HG03039 (cell line): ENCODE results near the gene RTF1.

ENCODE experiments used
- ATAC-seq: cut with Tn5 transposase; IDR thresholded peaks from one replicate; pipeline ENCODE4 v1.9.1; 2021; ENCODE audit warnings: mild to moderate bottlenecking, moderate library complexity; ENCODE audit not compliant: unreplicated experiment

RTF1 gene

DNA sequence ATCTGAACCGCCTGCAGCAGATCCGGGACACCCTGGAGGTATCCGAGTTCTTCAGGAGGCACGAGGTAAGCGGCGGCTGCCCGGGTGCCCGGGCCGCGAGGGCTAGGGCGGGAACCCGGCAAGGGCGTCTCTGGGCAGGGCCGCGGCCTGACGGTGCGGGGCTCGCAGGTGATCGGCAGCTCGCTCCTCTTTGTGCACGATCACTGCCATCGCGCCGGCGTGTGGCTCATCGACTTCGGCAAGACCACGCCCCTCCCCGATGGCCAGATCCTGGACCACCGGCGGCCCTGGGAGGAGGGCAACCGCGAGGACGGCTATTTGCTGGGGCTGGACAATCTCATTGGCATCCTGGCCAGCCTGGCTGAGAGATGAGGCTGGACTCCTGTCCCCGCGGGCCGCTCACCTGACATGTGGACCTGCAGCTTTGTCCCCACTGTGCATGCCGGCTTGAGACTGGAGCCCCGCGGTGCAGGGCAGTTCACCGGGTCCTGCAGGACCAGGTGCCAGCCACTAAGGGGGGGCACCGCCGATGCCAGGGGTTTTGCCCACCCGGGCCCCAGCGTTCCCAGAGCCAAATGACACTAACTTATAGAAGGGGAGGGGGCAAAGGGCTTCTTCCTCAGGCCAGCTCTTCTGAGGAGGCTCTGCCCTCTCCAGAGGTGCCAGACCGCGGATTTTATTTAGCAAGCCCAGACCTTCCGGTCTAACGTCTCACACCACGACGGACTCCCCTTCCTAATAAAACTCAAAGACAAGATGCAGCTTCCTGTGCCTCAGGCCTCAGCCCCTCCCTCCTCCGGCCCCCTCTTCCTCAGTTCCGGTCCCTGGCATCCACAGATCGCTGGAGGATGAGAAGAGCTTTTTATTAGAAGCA is 86.1 kb downstream of the RTF1 start:
- no peak for ATAC-seq

DNA sequence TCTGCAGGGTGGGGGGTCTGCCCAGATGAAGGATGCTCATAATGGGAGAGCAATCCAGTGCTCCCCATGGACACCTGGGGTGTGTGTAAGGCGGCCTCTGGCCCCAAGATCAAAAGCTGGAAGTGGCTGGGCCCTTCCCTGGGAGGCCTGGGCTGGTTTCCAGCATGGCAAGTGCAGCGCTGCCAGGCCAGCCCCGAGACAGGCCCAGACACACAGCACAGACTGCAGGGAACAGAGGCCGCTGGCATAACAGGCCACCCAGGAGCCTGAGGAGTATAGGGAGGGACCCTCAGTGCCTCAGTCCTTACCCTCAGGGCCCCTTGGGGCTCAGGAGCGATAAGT is 86.7 kb downstream of the RTF1 start:
- ATAC-seq = no peak

DNA sequence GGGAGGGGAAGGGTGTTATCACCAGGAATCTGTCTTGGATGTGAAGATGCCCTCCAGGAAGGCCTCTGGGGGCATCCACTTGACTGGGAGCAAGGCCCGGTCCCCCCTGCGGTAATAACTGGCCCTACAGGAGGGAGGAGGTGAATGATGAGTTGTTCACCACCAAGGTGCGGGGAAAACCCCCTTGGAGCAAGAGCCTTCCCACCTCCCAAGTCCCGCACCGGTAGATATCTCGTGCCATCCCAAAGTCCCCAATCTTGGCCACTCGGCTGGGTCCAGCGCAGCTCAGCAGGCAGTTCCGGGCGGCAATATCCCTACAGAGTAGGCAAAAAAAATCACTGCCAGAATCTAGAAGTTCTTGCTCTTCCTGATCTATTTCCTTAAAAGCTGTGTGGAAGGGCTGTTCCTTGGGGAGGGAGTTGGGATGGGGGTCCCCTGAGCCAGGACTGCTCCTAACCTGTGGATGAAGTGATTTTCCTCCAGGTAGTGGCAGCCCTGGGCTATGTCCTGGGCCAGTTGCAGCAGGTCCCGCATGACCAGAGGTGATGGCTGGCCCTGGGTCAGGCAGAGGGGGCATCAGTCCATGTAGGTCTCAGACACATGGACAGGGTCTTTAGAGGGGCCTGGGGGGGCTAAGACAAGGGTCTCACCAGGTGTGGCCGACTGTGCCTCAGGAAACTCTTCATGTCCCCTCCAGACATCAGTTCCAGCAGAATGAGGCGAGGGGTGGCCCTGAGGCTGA is 88.0 kb downstream of the RTF1 start:
- no peak for ATAC-seq

DNA sequence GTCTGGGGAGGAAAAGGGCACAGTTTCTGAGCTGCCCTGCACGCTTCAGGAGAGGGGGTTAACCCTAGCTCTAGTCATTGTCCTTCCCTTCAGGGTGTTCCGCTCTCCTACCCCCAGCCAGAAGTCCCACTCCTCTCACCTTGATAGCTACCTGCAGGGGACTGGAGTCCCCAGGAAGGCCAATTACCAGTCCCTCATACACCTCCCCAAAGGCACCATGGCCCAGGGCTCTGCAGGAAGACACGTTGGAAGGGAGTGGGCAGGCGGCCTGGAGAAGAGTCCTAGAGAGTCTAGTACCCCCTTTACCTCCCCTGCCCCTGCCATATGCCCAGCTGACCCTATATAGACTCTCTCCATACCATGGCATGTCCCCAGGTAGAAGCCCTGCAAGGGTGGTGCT is 88.9 kb downstream of the RTF1 start:
- no peak for ATAC-seq

DNA sequence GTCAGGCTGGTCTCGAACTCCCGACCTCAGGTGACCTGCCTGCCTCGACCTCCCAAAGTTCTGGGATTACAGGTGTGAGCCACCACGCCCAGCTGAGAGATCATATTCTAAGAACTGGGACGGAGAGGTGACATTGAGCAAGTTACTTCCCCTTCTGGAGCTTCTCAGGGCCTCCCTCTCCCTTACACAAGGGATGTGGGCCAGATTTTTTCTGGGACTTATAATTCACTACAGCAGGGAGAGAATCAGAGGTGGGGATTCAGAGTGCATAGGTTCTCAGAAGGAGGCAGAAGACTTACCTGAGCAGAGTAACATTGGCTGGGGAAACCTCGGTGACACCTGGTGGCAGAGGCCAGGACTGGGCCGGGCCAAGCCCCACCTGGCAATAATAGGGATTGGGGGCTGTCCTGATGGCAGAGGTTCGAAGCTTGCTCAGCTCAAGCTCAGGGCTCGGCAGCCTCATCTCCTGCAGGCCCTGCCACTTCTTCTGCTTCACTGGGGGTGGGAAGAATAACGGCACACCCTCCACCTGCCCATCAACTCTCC is 90.0 kb downstream of the RTF1 start:
- ATAC-seq = no peak

DNA sequence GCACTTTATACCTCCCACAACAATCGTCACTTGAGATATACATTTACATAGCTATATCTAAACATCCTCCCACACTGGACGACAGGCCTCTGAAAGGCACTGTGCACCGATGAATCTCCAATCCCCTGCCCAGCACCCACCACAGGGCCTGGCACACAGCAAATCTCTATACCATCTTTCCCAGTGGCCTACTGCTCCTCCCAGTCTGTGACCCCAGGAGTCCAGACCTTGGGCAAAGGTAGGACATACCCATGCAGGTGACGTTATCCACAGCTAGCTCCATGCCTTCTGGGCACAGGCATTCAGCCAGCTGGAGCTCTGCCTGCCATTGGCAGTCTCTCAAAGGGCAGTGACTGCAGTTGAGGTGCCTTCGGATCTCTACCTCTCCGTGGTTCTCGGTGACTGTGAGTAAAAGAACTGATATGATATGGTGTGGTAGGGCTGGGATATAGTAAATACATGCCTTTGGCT is 91.0 kb downstream of the RTF1 start:
- no peak for ATAC-seq

DNA sequence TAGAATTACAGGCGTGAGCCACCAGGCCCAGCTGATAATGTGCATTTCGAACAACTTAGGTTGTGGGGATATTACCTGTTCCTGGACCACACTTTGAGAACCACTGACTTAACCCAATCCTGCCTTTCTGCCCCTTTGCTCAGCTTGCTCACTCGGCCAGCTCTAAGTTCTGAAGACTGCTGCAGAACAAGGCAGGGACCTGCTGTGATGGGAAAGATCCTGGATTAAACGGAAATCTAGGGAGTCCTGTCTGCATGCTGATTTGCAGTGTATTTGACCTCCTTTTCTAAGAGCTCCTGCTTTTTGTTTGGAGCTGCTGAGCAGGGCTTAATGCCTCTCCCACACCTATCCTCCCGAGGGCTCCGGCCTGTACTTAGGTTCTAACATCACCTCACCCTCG is 93.8 kb downstream of the RTF1 start:
- ATAC-seq = no peak

DNA sequence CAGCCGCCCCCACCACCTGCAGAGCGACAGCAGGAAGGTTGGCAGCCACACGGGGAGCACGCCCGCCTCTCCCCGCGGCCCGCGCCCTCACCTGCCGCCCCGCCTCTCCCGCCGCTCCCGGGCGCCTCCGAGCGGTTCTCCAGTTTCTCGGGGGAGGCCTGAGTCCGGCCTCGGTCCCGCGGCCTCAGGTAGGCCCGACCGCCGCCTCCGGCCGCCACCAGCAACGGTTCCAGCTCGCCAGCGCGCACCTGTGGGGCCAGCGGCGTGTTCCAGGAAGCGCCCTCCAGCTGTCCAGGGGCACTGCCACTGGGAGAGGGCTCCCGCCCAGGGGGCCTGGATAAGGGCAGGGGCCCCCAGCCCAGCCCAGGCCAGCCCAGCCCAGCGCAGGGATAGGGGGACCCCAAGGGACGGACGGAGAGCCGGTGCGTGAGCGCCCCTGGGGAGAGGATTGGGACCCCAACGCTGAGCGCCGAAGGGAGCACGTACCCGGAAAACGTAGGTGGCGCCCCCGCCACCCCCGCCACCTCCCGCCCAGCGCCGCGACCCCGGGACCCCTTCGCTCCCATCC is 94.5 kb downstream of the RTF1 start:
- no peak for ATAC-seq

DNA sequence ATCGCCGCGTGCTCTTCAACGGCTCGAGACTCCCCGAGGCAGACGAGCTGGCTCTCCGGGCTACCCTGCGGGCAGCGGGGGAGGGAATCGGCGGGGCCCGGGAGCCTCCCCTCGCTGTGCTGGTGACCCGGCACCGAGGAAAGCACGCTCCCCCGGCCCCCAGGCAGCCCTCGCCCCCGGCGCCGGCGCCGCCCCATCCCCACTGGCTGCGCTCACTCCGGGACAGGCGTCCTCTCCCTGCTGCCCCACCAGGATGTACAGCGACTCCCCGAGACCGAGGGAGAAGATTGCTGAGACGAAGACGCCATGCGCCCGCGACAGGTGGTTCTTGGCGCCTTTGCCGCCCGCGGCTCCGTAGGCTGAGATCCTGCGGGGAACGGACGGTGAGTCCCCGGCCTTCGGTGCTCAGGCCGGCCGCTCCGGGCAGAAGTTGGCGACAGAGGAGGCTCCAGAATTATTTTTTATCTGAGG is 95.0 kb downstream of the RTF1 start:
- ATAC-seq = no peak

DNA sequence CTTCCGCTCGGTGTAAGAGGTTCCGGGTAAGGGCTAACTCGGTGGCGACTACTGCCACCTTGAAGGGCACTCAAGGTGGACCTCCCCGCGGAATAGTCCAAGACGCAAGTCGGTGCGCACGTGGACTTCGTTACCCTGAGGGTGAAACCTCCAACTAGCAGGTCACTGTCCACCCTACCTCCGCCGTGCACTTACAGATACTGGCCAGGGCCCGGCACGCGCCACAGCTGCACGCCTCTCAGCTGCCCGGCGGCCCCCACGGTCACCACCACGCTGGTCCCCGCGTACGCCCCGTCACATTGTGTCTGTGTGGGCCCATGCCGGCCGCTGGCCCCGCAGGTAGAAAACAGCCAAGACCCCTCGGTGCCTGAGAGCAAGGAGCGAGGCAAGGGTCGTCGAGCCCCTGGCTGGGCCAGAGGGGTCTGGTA is 95.6 kb downstream of the RTF1 start:
- ATAC-seq = no peak

DNA sequence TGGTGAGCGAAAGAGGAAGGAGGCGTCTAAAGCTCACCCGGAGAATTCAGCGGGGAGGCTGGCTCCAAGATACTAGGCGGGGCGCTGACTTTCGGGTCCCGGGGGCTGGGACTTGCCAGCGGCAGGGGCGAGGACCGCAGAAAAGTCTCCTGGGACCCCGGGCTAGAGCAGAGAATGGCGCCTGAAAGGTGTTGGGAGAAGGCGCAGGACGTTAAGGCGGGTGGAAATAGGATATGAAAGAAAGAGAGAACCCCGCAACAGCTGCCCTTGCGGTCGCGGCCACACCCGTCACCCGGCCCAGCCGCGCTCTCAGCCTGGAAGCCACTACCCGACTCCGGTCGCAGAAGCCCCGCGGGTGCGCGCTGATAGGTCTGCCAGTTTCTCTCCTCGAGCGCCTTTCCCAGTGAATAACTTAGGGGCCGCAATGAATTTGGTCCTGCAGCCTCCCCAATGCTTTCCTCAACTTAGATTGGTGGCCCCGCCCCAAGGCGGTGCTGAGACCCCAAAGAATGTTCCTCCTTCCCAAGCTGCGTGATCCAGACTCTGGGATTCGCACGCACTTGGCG is 96.1 kb downstream of the RTF1 start:
- no peak for ATAC-seq

DNA sequence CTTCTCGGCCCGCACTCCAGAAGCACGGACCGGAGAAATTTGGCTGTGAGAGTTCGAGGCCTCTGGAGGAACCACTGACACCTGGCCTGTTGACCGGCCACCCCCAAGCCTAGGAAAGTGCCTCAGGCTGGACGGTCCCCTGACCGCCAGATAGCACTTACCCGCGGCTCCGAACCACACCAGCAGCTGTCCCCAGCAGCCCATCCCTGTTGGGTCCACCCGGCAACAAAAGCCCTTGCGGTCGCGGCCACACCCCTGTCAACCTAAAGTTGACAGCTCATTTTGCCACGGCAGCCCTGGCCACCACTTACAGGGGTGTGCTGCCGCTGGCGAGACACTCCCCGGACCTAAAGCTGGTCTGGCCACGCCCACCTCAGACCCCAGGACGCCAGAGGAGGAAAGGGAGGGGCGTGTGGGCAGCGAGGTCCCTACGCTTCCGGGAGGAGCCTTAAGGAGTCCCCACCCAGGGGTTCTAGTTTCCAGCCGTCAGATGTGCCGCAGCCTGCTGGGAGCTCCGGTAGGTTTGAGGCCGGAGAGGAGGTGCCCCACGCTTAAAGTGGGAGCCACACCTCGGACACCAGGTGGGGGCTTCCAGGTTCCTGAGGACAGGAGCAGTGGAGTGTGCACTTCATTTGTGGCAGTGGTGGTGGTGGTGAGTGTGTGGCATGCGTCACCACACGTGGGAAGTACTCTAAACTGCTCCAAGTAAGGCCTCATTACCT is 96.8 kb downstream of the RTF1 start, which contains the start of gene LTK:
Gene LTK, minus strand, starts transcription at position 322 of the 722 bp plus-strand sequence. Its CDS starts 118 bp downstream, at position 204.
- ATAC-seq = no peak

DNA sequence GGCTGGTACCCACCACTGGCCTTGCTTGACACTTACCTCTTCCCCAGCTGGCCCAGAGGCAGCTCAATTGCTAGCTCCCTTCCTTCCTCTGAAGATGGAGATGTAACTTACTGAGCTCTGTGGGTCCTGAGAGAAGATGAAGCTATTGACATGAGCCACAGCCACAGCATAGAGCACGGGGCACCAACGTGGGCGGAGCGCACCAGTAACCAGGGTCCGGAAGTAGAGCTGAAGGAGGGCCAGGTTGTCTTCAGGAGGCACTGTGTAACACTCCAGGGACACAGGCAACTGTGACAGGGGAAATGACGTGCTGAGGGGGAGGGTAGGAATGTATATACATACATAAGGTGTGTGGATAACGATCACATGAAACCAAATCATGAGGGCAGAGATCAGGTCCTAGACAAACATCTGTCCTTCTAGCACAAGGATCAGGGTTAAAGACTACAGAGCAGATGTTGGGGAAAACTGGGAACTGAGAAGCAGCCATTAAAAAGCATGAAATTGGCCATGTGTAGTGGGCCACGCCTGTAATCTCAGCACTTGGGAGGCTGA is 101.1 kb downstream of the RTF1 start:
- ATAC-seq = no peak

DNA sequence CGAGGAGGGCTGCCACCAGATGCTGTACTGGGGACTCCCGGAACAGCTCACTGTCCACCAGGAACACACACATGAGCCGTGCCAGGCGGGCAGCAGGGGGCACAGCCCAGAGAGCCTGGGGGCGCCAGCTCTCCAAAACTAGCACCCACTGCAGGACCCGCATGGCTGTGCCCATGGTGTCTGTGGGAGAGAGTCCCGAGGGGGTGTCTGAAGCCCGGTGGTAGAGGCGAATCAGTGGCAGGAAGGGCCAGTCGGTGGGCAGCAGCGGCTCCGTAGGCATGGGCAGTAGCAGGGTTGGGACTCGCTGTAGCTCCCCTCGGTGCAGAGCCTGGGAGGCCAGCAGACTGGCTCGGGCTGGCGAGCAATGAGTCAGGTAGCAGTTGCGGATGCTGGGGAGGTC is 103.7 kb downstream of the RTF1 start:
- ATAC-seq = no peak

DNA sequence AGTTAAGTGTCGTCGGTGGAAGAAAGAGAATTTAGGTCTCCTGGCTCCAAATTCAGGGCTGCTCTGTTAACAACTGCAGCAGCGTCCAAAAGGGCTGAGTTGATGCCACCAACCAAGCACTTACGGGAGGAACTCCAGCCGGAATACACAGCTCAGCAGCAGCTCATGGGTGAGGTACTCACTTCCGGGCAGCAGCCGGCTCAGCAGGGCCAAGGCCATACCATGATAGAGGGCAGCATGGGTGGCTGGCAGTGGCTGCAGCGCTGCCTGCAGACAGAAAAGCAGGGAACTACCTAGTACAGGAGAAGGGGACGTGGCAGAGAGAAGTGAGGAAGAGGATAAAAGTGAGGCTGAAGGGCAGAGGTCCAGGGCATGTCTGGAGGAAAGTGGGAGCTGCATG is 104.7 kb downstream of the RTF1 start:
- ATAC-seq = no peak

DNA sequence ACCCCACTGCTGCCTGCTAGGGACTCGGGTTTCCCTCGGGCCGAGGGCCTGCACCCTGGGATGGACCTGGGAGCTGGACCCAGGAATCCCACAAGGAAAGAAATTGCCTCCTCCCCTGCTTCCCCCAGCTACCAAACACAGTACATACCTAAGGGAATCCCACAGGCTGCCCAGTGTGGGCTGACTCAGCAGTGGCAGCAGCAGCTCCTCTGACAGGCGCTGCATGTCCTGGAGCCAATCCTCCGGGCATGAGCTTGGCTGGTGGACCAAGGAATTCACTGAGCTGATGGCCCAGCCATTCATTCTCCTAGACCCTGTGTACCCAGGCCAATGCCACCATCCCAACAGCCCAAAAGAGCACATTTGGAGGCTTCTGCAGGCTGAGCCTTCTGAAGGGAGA is 106.2 kb downstream of the RTF1 start:
- no peak for ATAC-seq

DNA sequence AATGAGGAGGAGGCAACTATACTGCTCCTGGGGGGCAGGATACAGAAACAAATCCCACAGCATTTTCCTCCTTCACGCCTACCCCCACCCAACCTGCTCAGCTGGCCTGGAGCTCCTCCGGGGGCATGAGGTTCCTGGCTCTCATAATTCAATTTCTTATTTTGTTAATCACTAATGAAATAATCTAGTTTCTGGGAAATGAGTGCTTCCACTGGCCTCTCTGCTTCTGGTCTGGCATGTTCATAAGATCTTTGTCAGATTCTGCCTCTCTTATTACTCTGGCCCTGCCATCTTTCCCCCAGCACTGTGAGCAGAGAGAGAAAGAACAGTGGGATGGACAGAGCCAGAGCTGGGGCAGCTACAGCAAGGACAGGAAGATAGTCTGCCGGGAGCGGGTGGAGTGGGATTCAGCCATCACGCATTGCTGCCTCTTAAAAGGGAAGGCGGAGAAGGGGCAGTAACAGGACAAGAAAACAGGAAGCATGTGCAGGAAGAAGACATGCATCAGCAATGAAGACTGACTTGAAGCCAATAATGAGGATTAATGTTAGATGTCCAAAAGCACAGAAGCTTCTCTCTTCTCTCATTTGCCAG is 113.6 kb downstream of the RTF1 start:
- ATAC-seq = no peak
